GM18508 (cell line): ENCODE results near the gene MOGAT2.

Experiments
- ATAC-seq: cut with Tn5 transposase; IDR thresholded peaks from one replicate; pipeline ENCODE4 v1.9.1; 2021; ENCODE audit warnings: moderate number of reproducible peaks; ENCODE audit not compliant: insufficient read depth, unreplicated experiment

The MOGAT2 gene

DNA sequence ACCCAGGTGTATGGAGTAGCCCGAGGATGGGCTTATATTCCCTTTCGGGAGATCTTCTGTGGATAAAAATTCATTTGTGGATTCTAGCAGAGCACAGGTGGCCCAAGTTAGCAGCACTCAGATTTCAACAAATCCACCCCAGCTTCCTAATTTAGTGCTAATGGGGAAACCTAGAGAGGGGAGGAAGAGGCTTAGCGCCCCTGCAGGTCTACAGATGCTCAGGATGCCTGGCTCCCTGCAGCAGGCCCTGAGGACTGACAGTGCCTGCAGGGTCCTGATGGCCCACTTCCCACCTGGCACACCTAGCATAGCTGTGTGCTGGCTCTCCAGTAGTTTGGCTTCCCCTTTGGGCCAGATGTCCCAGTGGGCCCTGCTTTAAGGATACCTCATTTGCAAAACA, 57.4 kb downstream of the MOGAT2 start:
- no peak for ATAC-seq

DNA sequence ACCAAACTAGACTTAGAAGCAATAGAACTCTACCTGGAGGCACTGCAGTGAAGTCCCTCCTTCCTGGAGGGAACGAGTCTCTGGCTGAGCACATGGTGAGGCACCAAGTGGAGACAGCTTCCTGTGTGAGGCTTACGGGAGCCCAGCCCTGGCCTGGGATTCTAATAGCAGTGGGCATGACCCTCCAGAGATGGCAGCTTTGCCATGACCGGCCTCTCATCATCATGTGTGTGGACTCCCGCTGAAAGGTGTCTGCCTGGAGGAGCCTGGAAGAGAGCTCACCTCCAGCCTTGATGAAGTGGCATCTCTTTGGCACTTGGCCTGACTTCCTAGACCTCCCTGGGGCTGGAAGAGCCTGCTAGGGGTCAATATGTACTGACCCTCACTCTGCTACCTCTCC, 58.9 kb downstream of the MOGAT2 start:
- no peak for ATAC-seq

DNA sequence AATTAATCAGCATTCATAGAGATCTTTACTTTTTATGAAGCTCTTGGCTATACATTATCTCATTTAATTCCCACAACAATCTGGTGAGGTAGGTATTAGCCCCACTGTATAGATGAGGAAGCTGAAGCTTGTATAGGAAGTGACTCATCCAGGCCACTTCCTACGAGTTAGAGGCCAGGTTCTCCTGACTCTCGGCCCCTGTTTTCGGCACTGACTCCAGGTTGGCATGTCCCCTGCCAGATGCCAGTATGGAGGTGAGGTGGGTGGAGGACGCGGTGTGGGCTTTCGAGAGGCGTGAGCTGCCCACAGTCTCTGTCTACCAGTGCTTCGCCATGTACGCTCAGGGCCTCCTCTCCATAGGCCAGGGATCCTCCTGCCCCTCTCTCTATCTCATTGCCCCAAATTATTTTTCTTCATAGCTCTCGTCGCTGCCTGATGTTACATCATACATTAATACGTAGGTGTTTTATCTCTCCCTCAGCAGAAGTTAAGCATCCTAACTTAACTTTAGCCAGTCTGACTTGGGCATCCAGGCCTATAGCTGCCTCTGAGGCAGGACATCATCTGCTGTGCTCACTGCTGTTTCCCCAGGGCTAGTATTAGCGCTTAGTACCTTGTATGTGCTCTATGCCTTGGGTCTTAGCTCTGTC, 59.9 kb downstream of the MOGAT2 start:
- ATAC-seq, result no peak

DNA sequence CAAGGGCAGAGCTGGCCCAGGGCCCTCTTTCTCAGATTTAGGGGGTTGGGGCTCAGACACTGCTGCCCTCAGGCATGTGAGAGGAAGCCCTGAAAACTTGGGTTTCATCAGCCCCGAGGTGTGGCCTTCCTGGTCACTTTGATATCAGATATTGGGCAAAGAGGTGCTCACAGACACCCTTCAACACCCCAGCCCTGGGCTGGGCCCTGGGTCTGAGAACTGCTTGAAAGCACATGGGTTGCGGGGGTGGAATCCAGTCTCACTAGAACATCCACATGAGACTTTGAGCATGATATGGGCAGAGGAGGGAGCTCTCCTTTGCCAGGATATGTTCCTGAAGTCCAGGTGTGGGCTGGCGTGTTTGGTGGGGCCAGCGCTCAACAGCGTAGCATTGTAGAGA, 61.3 kb downstream of the MOGAT2 start:
- no peak for ATAC-seq

DNA sequence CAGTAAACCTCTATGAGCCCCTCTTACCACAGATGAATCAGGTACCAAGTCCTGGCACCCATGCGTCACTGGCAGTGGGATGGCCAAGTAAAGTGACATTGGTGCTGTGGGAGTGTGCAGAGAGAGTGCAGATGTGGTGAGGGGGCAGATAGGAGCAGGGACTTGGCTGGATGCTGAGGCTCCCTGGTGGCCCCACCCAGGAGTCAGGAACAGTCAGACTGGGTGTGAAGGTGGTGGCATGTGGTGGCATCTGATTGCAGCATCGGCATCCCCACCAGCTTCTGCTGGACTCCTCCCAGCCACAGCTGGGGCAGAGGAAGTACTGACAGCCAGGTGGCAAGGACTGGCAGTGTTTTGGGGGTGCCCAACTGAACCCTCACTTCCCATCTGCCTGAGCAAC, 62.3 kb downstream of the MOGAT2 start:
- no peak for ATAC-seq

DNA sequence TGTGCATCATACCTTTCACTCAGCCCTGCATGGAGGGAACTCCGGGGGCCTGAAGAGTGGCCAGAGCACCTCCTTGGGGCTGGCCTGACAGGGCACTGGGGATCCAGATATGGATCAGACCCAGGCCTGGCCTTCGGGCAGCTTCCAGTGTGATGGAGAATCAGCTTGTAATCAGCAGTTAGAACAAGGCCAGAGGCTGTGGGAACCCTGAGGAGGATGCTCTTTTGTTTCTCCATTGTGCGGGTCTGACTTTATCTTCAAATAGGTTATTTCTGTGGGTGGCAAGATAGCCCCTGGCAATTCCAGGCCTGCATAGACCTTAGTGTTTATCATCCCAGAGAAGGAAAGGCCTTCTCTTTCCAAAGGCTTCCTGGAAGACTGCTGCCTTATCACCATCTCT, 63.2 kb downstream of the MOGAT2 start:
- ATAC-seq, result no peak

DNA sequence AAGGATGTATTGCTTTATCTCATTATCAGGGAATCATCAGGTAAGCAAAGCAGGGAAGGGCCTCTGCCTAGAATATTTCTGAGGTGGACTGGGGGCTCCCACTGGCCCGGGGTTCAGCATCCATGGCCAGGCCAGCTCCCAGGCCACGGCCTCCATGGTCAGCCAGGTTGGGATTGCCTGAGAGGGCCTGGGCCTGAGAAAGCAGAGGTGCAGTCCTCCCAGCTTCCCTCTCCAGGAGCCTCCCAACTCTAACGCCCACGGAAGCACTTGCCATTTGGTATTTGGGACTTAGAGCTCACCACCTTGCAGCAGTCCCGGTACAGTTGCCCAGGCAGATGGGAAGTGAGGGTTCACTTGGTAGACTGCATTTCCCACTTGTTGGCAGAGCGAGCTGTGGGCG, 63.7 kb downstream of the MOGAT2 start:
- ATAC-seq, result no peak

DNA sequence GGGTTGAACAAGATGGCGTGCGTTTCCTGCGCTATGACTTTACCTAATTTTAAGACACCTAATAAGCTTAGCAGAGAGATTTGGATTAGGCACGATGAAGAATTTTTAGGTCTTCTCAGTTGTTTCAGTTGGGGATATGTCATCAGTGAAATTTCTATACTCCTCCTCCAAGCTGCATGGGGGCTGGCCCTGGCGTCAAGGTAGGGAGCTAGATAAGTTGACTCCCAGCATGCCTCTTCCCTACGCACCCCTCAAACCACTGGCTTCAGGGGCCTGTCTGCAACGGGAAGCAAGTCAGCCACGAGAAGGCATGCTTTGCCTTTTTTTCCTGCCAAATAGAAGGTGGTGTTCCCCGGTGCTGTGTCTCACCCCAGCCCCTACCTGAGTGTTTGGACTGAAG, 64.2 kb downstream of the MOGAT2 start:
- ATAC-seq, result no peak
